D721Med (cell line): ENCODE data around the gene SAE1.
A peak's percentile ranks its signal among the peaks of the same experiment; 100 is the strongest.

Experiments
- DNase-seq: peaks from one replicate; pipeline ENCODE4 v3.0.0; 2011; ENCODE audit warnings: low spot score; ENCODE audit not compliant: insufficient read length
- FAIRE-seq: peaks from 2 replicates; lab custom pipeline; 2011; peaks lifted over from hg19 to GRCh38; lab: Jason Lieb, UNC
- CTCF ChIP-seq: IDR thresholded peaks from 2 replicates; pipeline ENCODE4 v1.5.1; 2012; ENCODE audit warnings: mild to moderate bottlenecking, control low read depth; ENCODE audit not compliant: insufficient read depth; ENCODE audit errors: missing control alignments

Gene SAE1

GRCh38 chr19:47130589-47131227 lies at the start of gene SAE1:
TSS of gene SAE1 (plus strand) at chr19:47130835. CDS start at chr19:47130931, 96 bp downstream.
- DNase-seq (peak; percentile 96), FAIRE-seq (no peak)
- TF ChIP-seq CTCF, result peak; percentile 52

GRCh38 chr19:47081095-47081494 lies 49.5 kb upstream of the SAE1 start:
- no peak for TF ChIP-seq CTCF
- DNase-seq, result no peak
- FAIRE-seq, result no peak

GRCh38 chr19:47082493-47082892 lies 48.1 kb upstream of the SAE1 start:
- no peak for TF ChIP-seq CTCF
- DNase-seq (no peak), FAIRE-seq (no peak)

GRCh38 chr19:47084879-47085439 lies 45.7 kb upstream of the SAE1 start:
- DNase-seq (no peak), FAIRE-seq (no peak)
- TF ChIP-seq CTCF, result no peak

GRCh38 chr19:47086280-47086679 lies 44.4 kb upstream of the SAE1 start:
- DNase-seq, result no peak
- FAIRE-seq, result no peak
- no peak for TF ChIP-seq CTCF

- FAIRE-seq, result no peak
These were observed 40.8 kb upstream of the SAE1 start for GRCh38 chr19:47089767-47090350.

More at GRCh38 chr19:47089767-47090350, 40.8 kb upstream of the SAE1 start:
- TF ChIP-seq CTCF, result no peak
- no peak for DNase-seq
